Measurements from ENCODE around the gene DIP2B. TPM values are rescaled to one million over a fixed set of nuclear protein-coding genes. Genes with fewer than 3 reads are reported as not detected.

DIP2B gene
- polyA plus RNA-seq, 3 donors, result 3.5 to 12.3 (median 6.5) TPM

DNA sequence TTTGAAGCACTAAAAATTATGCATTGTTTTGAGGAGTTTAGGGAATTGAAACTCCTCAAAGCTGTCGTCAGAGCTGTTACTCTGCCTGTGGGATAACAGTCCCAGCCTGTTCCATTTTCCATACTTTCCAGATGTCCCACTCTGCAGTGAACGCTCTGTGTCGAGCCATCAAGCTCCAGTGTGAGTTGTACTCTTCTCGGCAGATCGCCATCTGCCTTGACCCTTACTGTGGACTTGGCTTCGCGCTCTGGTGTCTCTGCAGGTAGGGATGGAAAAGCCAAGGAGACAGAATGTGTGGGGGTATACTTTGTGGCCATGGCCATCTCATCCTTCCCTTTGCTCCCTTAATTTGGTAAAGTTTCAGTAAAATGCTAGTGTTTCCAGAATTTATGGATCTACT is 223.6 kb downstream of the DIP2B start:
- no peaks in the 10 kb centered on the region for H3K4me1 Mint-ChIP-seq
- H3K27ac Mint-ChIP-seq, result no peak overlapping the region
- Histone ChIP-seq H3K27me3 (ENCODE audit: control insufficient read depth in 2 of 2, insufficient read depth in 2 of 2, low read length in 2 of 2) (no peaks in the 10 kb centered on the region), H3K27ac (ENCODE audit: low read depth in 1 of 2, low read length in 2 of 2) (no peak overlapping the region), H3K79me2 (ENCODE audit: insufficient read depth, low read length) (no peaks in the 10 kb centered on the region), H3K36me3 (replicated peaks in 1 of 2; ENCODE audit: control insufficient read depth in 1 of 2, insufficient read depth in 2 of 2, low read length in 2 of 2) (peaks cover 93 to 100% of the 10 kb centered on the region in 2 donors), H3K9me3 (replicated peaks in 1 of 2; ENCODE audit: control insufficient read depth in 1 of 2, insufficient read depth in 1 of 2, low read length in 2 of 2) (no peaks in the 10 kb centered on the region), H3K4me2 (replicated peaks; ENCODE audit: extremely low read depth, low read length, poor library complexity, severe bottlenecking) (no peak overlapping the region), H3K9ac (ENCODE audit: insufficient read depth, low read length, poor library complexity, severe bottlenecking) (no peak overlapping the region), H3K4me3 (replicated peaks in 1 of 3; ENCODE audit: low read depth in 2 of 3, low read length in 3 of 3) (no peak overlapping the region), H3K4me1 (ENCODE audit: control insufficient read depth in 1 of 2, insufficient read depth in 2 of 2, low read length in 2 of 2) (no peaks in the 10 kb centered on the region), H4K20me1 (ENCODE audit: insufficient read depth, low read length) (no peaks in the 10 kb centered on the region), H2AFZ (ENCODE audit: insufficient read depth, low read depth, low read length, poor library complexity, severe bottlenecking) (no peak overlapping the region)
- WGBS (ENCODE audit: insufficient coverage), result 70% methylated on average over 2 of the region's 7 CpGs
- H3K9me3 Mint-ChIP-seq, result no peaks in the 10 kb centered on the region
- H3K36me3 Mint-ChIP-seq, result peaks cover 84 to 99% of the 10 kb centered on the region in 2 donors
- TF ChIP-seq, protein P1, sequence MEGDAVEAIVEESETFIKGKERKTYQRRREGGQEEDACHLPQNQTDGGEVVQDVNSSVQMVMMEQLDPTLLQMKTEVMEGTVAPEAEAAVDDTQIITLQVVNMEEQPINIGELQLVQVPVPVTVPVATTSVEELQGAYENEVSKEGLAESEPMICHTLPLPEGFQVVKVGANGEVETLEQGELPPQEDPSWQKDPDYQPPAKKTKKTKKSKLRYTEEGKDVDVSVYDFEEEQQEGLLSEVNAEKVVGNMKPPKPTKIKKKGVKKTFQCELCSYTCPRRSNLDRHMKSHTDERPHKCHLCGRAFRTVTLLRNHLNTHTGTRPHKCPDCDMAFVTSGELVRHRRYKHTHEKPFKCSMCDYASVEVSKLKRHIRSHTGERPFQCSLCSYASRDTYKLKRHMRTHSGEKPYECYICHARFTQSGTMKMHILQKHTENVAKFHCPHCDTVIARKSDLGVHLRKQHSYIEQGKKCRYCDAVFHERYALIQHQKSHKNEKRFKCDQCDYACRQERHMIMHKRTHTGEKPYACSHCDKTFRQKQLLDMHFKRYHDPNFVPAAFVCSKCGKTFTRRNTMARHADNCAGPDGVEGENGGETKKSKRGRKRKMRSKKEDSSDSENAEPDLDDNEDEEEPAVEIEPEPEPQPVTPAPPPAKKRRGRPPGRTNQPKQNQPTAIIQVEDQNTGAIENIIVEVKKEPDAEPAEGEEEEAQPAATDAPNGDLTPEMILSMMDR (IDR thresholded peaks at IDR 0.05), result no peak
- intact Hi-C loops (cut with micrococcal nuclease), result no loop called here
- peaks cover 0 to 2% (median 0%) of the 10 kb centered on the region in 3 donors for H3K27me3 Mint-ChIP-seq (ENCODE audit: low read depth in 3 of 3)
- no peak overlapping the region for H3K4me3 Mint-ChIP-seq
- no peak for DNase-seq

DNA sequence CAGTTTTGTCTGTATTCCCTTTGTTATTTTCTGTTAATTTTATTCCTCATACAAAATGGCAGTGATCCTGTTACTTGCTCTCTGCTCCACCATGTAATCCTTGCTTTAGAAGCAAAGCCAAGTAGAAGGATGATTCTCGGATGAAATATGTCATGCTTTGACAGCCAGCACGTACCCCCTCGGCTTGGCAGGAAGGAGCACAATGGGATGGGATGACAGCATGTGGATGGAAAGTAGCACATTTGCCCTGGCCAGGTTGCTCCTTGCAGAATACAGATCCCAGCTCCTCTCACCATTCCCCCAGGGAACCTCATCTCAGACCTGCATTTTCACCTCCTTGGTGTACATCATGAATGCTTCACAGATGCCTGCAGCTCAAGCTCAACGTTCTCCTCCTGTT is 224.1 kb downstream of the DIP2B start:
- H3K36me3 Mint-ChIP-seq, result peaks cover 84 to 99% of the 10 kb centered on the region in 2 donors
- H3K4me1 Mint-ChIP-seq, result no peaks in the 10 kb centered on the region

More for the DNA sequence above, 224.1 kb downstream of the DIP2B start:
- Histone ChIP-seq H3K4me1 (ENCODE audit: control insufficient read depth in 1 of 2, insufficient read depth in 2 of 2, low read length in 2 of 2) (no peaks in the 10 kb centered on the region), H3K79me2 (ENCODE audit: insufficient read depth, low read length) (no peaks in the 10 kb centered on the region), H4K20me1 (ENCODE audit: insufficient read depth, low read length) (no peaks in the 10 kb centered on the region), H3K27ac (ENCODE audit: low read depth in 1 of 2, low read length in 2 of 2) (no peak overlapping the region), H3K9me3 (replicated peaks in 1 of 2; ENCODE audit: control insufficient read depth in 1 of 2, insufficient read depth in 1 of 2, low read length in 2 of 2) (no peaks in the 10 kb centered on the region), H3K27me3 (ENCODE audit: control insufficient read depth in 2 of 2, insufficient read depth in 2 of 2, low read length in 2 of 2) (no peaks in the 10 kb centered on the region), H3K4me2 (replicated peaks; ENCODE audit: extremely low read depth, low read length, poor library complexity, severe bottlenecking) (no peak overlapping the region), H2AFZ (ENCODE audit: insufficient read depth, low read depth, low read length, poor library complexity, severe bottlenecking) (no peak overlapping the region), H3K36me3 (replicated peaks in 1 of 2; ENCODE audit: control insufficient read depth in 1 of 2, insufficient read depth in 2 of 2, low read length in 2 of 2) (peaks cover 93 to 100% of the 10 kb centered on the region in 2 donors), H3K9ac (ENCODE audit: insufficient read depth, low read length, poor library complexity, severe bottlenecking) (no peak overlapping the region), H3K4me3 (replicated peaks in 1 of 3; ENCODE audit: low read depth in 2 of 3, low read length in 3 of 3) (no peak overlapping the region)
- H3K27ac Mint-ChIP-seq, result peak overlapping the region in 2 of 7 donors; percentile 20 to 22
- H3K4me3 Mint-ChIP-seq, result no peak overlapping the region
- intact Hi-C loops (cut with micrococcal nuclease), result no loop called here
- TF ChIP-seq, protein P1 (IDR thresholded peaks at IDR 0.05), result no peak
- 100% methylated on average over 3 of the region's 4 CpGs for WGBS (ENCODE audit: insufficient coverage)
- H3K27me3 Mint-ChIP-seq (ENCODE audit: low read depth in 3 of 3), result peaks cover 0 to 2% (median 0%) of the 10 kb centered on the region in 3 donors
- no peaks in the 10 kb centered on the region for H3K9me3 Mint-ChIP-seq
- no peak for DNase-seq

All from CD14-positive monocyte (primary cell).